ENCODE results near the gene KCNH8.

DNA sequence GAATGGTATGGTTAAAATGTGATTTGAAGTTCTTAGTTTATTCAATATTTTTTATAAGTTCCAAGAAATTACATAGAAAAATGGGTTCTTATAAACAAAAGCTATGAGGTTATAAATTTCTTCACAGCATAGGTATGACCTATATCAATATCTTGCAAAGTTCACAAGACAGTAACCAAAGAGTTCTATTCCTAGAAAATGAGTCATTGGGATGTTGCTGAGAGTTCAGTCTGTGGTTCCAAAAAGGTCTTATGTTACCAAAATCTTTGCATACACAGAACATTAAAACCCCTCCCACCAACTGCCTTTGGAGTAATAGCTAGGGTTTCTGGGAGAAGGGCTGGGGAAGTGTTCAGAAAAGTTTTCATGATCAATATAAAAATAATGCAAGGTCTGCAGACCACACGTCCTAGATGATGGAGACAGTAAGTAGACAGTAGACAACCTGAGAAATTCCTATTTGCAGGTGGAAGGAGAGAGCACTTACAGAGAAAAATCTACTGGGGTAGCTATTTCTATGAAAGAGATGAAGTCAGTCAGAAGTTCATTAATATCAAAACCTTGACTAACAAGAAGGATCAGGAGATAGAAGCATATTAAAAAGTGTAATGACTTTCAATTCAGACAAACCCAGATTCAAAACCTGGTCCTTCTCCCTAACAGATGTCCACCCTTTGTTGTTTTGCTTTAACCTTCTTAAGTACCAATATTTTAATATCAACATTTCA is 279.3 kb downstream of the KCNH8 start:
- no peak for TF ChIP-seq EZH2 (IDR thresholded peaks at IDR 0.05; ENCODE audit: insufficient read depth, poor library complexity, severe bottlenecking)
- TF ChIP-seq EZH2phosphoT487 (IDR thresholded peaks at IDR 0.05; ENCODE audit: insufficient read depth, low read depth) = no peak
